Measurements from ENCODE around the gene DECR2.
A peak's percentile ranks its signal among the peaks of the same experiment; 100 is the strongest.

DNA sequence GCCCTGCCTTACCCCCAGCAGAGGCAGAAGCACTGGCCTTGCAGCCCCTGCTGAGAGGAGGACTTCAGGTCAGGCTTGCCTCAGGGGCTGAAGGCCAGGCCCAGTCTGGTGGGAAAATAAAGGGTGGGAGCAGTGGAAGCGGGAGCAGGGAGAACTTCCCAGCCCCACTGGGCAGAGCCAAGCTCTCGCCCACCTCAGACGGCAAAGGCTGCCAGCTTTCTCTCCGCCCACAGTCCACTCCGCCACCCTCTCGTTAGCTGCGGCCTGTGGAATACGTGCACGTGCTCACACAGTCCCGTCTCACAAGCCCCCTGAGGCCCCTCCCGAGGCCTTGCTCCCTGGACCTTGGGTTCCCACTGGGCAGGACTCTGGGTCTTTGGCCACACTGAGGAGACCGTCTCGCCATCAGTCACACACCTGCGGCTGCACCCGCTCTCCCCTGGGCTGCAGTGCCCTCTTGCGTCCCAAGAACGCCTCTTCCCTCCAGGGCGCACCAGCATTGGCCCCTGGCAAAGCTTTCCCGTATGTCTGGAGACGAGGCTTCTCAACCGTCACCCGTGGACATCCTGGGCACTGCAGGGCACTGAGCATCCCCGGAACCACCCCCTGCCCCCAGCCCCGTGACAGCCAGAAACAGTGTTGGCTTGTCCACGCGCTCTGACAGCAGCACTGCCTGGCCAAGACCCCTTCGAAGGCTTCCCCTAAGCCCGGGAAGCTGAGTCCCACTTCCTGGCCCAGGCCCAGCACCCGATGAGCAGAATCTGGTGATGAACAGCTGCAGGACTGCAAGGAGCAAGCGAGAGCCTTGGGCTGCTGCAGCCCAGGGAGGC is 39.6 kb upstream of the DECR2 start:
- TF ChIP-seq, protein P1, sequence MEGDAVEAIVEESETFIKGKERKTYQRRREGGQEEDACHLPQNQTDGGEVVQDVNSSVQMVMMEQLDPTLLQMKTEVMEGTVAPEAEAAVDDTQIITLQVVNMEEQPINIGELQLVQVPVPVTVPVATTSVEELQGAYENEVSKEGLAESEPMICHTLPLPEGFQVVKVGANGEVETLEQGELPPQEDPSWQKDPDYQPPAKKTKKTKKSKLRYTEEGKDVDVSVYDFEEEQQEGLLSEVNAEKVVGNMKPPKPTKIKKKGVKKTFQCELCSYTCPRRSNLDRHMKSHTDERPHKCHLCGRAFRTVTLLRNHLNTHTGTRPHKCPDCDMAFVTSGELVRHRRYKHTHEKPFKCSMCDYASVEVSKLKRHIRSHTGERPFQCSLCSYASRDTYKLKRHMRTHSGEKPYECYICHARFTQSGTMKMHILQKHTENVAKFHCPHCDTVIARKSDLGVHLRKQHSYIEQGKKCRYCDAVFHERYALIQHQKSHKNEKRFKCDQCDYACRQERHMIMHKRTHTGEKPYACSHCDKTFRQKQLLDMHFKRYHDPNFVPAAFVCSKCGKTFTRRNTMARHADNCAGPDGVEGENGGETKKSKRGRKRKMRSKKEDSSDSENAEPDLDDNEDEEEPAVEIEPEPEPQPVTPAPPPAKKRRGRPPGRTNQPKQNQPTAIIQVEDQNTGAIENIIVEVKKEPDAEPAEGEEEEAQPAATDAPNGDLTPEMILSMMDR (tag by site-specific recombination; IDR thresholded peaks at IDR 0.05), result peak; percentile 95
- TF ChIP-seq, protein P2, sequence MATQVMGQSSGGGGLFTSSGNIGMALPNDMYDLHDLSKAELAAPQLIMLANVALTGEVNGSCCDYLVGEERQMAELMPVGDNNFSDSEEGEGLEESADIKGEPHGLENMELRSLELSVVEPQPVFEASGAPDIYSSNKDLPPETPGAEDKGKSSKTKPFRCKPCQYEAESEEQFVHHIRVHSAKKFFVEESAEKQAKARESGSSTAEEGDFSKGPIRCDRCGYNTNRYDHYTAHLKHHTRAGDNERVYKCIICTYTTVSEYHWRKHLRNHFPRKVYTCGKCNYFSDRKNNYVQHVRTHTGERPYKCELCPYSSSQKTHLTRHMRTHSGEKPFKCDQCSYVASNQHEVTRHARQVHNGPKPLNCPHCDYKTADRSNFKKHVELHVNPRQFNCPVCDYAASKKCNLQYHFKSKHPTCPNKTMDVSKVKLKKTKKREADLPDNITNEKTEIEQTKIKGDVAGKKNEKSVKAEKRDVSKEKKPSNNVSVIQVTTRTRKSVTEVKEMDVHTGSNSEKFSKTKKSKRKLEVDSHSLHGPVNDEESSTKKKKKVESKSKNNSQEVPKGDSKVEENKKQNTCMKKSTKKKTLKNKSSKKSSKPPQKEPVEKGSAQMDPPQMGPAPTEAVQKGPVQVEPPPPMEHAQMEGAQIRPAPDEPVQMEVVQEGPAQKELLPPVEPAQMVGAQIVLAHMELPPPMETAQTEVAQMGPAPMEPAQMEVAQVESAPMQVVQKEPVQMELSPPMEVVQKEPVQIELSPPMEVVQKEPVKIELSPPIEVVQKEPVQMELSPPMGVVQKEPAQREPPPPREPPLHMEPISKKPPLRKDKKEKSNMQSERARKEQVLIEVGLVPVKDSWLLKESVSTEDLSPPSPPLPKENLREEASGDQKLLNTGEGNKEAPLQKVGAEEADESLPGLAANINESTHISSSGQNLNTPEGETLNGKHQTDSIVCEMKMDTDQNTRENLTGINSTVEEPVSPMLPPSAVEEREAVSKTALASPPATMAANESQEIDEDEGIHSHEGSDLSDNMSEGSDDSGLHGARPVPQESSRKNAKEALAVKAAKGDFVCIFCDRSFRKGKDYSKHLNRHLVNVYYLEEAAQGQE (tag by site-specific recombination; IDR thresholded peaks at IDR 0.05), result no peak
- peak; percentile 70 for TF ChIP-seq ZBTB8A (tag by site-specific recombination; IDR thresholded peaks at IDR 0.05)
